Left lung (tissue), 10 donors: ENCODE results near the gene NUAK1. TPM values are rescaled to one million over a fixed set of nuclear protein-coding genes. Genes with fewer than 3 reads are reported as not detected.

ENCODE experiments used
- ATAC-seq: fragments of 200-7000 bp; cut with Tn5 transposase; one replicate; pipeline ENCODE4 v1.9.1; 2020; ENCODE audit warnings: moderate library complexity
- DNase-seq, 4 donors: peaks; one replicate each; pipeline ENCODE4 v3.0.0-alpha.2; 2013 to 2020
- H3K27ac ChIP-seq, 2 donors: fragments of 200-600 bp; sonication (generic) in 1 of 2; one replicate each; pipeline versions ENCODE4 v1.5.0 to v1.8.0; 2020 to 2021
- H3K27me3 ChIP-seq, 2 donors: fragments of 200-600 bp; sonication (generic) in 1 of 2; one replicate each; pipeline versions ENCODE4 v1.5.0 to v1.8.0; 2020 to 2021
- H3K36me3 ChIP-seq, 2 donors: fragments of 200-600 bp; sonication (generic) in 1 of 2; one replicate each; pipeline versions ENCODE4 v1.5.0 to v1.8.0; 2020 to 2021
- H3K4me1 ChIP-seq, 2 donors: fragments of 200-600 bp; one replicate each; pipeline ENCODE4 v1.8.0; 2021
- H3K4me3 ChIP-seq, 2 donors: fragments of 200-600 bp; sonication (generic) in 1 of 2; one replicate each; pipeline versions ENCODE4 v1.5.0 to v1.8.0; 2020 to 2021; ENCODE audit warnings: mild to moderate bottlenecking in 1 of 2
- H3K9me3 ChIP-seq, 2 donors: fragments of 200-600 bp; sonication (generic) in 1 of 2; one replicate each; pipeline versions ENCODE4 v1.5.0 to v1.8.0; 2020 to 2021
- CTCF ChIP-seq, 2 donors: fragments of 200-600 bp; sonication (generic) in 1 of 2; IDR thresholded peaks; one replicate each; pipeline versions ENCODE4 v1.5.0 to v1.8.0; 2021; ENCODE audit warnings: antibody characterized with exemption in 2 of 2
- intact Hi-C, 2 donors: fragments of 100-400 bp; cut with DNase I; formaldehyde crosslinking; loops; one replicate each; pipeline versions ENCODE4 v1.11.2 to v1.14.2; 2022
- polyA plus RNA-seq, 6 donors: library from polyadenylated mRNA; unstranded; fragments of 120-200 nt; gene quantifications; one replicate each; pipeline ENCODE4 v1.2.1, GENCODE V29; 2013; ENCODE audit not compliant: insufficient read length in 6 of 6
- total RNA-seq, 2 donors: library from RNA; stranded (reverse); fragmentation: NEBNext Ultra II Directional; extraction: Animal tissue kit (Norgen Biotek cat#: 25700); gene quantifications; one replicate each; pipeline ENCODE4 v1.2.1, GENCODE V29; 2021
- donor health status: DM: no; HTN: yes; CAD: no.
- donor health status: DM: no; HTN: no; CAD: no.

The NUAK1 gene
- total and polyA plus RNA-seq, 8 donors, result 6.5 to 11.7 (median 8.1) TPM

GRCh38 chr12:106015646-106016045, 123.1 kb downstream of the NUAK1 start:
- no peak overlapping the region for H3K4me3 ChIP-seq
- no peaks in the 10 kb centered on the region for H3K4me1 ChIP-seq
- no peak for DNase-seq
- intact Hi-C loops, result no loop called here
- no peak for ATAC-seq
- TF ChIP-seq CTCF (IDR thresholded peaks at IDR 0.05), result no peak
- no peaks in the 10 kb centered on the region for H3K27me3 ChIP-seq
- peaks cover 0 to 17% of the 10 kb centered on the region in 2 donors for H3K9me3 ChIP-seq
- no peaks in the 10 kb centered on the region for H3K36me3 ChIP-seq
- no peak overlapping the region for H3K27ac ChIP-seq

GRCh38 chr12:106013941-106014340, 124.8 kb downstream of the NUAK1 start:
- Histone ChIP-seq H3K36me3 (no peaks in the 10 kb centered on the region), H3K27me3 (no peaks in the 10 kb centered on the region), H3K4me3 (no peak overlapping the region), H3K9me3 (peaks cover 0 to 14% of the 10 kb centered on the region in 2 donors), H3K27ac (no peak overlapping the region), H3K4me1 (no peaks in the 10 kb centered on the region)
- TF ChIP-seq CTCF (IDR thresholded peaks at IDR 0.05), result no peak
- no peak for ATAC-seq
- intact Hi-C loops, result no loop called here
- no peak for DNase-seq

Other genes starting within 250 kb of the NUAK1 start
- gene CKAP4, start 109.1 kb upstream of the NUAK1 start, total RNA-seq, result 100 to 1,000 TPM in 1 of 2 donors, 10 to 100 TPM in 1; 86.0 to 111 TPM
- 100 to 1,000 TPM in 2 of 6 donors, 10 to 100 TPM in 4; 92.6 to 119 (median 97.5) TPM for gene CKAP4, start 109.1 kb upstream of the NUAK1 start, polyA plus RNA-seq
- gene TCP11L2, start 163.8 kb upstream of the NUAK1 start, total RNA-seq, result 10 to 100 TPM; 27.7 to 49.5 TPM
- 10 to 100 TPM; 21.3 to 31.5 (median 27.5) TPM for gene TCP11L2, start 163.8 kb upstream of the NUAK1 start, polyA plus RNA-seq
- 10 to 100 TPM; 10.9 to 14.1 TPM for gene POLR3B, start 218.8 kb upstream of the NUAK1 start, total RNA-seq
- gene POLR3B, start 218.8 kb upstream of the NUAK1 start, polyA plus RNA-seq, result 10 to 100 TPM; 11.9 to 14.6 (median 13.3) TPM